ENCODE measurements around the gene COL23A1.

Gene COL23A1

DNA sequence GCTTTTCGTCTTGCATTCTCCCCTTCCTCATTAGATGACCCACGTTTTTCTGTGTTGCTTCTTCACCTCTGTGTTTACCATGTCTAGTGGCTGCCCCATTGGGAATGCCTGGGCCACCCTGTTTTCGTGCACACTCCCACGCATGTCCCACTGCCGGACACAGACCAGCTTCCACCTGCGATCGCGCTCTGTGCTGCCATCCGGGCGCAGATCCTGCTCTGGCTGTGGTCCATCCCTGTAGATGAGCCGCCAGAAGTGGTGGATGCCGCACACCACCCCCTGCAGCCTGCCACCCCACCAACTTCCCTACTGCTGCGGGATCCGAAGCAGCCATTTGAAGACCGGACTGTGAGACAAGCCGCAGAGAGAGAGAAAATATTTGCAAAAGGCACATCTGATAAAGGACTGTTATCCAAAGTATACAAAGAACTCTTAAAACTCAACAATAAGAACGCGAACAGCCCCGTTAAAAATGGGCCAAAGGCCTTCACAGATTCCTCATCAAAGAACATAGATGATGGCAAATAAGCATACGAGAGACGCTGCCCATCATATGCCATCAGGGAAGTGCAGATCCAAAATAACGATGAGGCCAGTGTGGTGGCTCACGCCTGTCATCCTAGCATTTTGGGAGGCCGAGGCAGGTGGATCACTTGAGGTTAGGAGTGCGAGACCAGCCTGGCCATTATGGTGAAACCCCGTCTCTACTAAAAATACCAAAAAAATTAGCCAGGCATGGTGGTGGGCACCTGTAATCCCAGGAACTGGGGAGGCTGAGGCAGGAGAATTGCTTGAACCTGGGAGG, 163.7 kb downstream of the COL23A1 start:
- H3K9ac ChIP-seq (ENCODE audit: low read length), result no peak overlapping the region
- H2AFZ ChIP-seq (ENCODE audit: low read length), result no peak overlapping the region
- H3K36me3 ChIP-seq (replicated peaks; ENCODE audit: insufficient read depth, low read length), result no peaks in the 10 kb centered on the region
- DNase-seq, result no peak
- H3F3A ChIP-seq (ENCODE audit: insufficient read depth, low read length), result no peaks in the 10 kb centered on the region
- H3K4me3 ChIP-seq (ENCODE audit: low read length), result no peak overlapping the region
- no peaks in the 10 kb centered on the region for H3K4me1 ChIP-seq (ENCODE audit: low read length)
- H3K4me2 ChIP-seq (ENCODE audit: low read depth, low read length), result no peak overlapping the region
- H3K27ac ChIP-seq (ENCODE audit: low read length), result no peak overlapping the region
- no peak for TF ChIP-seq CTCF (IDR thresholded peaks at IDR 0.05; ENCODE audit: low read length)
- no peak for TF ChIP-seq EZH2phosphoT487 (IDR thresholded peaks at IDR 0.05; ENCODE audit: low read length)
- TF ChIP-seq EZH2 (optimal IDR thresholded peaks at IDR 0.05; ENCODE audit: low read depth, low read length), result no peak
- no peaks in the 10 kb centered on the region for H4K20me1 ChIP-seq (ENCODE audit: insufficient read depth, low read length)
- no peaks in the 10 kb centered on the region for H3K9me3 ChIP-seq (replicated peaks; ENCODE audit: insufficient read depth, low read length)
- peaks cover 51% of the 10 kb centered on the region for H3K27me3 ChIP-seq (replicated peaks; ENCODE audit: insufficient read depth, low read length)
- no peaks in the 10 kb centered on the region for H3K79me2 ChIP-seq (ENCODE audit: low read length)
- no peaks in the 10 kb centered on the region for H3K9me2 ChIP-seq (replicated peaks; ENCODE audit: insufficient read depth, low read length)

DNA sequence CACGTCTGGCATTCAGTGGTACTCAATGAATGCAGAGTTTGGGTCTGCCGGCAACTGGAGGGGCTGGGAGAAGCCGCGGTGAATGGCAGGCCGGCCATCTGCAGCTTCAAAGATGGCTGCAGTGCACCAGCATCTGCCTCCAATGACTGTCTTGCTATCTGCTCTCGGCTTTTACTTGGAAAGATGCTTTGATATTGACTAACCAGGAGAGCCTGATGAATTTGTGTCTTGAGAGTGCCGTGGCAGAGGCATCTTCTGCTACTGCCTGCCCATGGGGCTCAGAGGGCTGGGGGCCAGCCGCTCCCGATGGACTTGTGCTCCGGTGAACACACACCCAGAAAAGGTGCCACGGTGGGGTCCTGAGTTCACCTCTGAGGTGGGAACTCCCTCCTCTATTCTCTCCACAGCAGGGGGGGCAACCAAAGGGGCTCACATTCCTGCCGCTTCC, 164.5 kb downstream of the COL23A1 start:
- H3K9ac ChIP-seq (ENCODE audit: low read length), result no peak overlapping the region
- no peak for DNase-seq
- no peak overlapping the region for H3K4me3 ChIP-seq (ENCODE audit: low read length)
- H3K36me3 ChIP-seq (replicated peaks; ENCODE audit: insufficient read depth, low read length), result no peaks in the 10 kb centered on the region
- TF ChIP-seq EZH2phosphoT487 (IDR thresholded peaks at IDR 0.05; ENCODE audit: low read length) (no peak), EZH2 (optimal IDR thresholded peaks at IDR 0.05; ENCODE audit: low read depth, low read length) (no peak), CTCF (IDR thresholded peaks at IDR 0.05; ENCODE audit: low read length) (no peak)
- H3K79me2 ChIP-seq (ENCODE audit: low read length), result no peaks in the 10 kb centered on the region
- no peak overlapping the region for H3K27ac ChIP-seq (ENCODE audit: low read length)
- H2AFZ ChIP-seq (ENCODE audit: low read length), result no peak overlapping the region
- no peaks in the 10 kb centered on the region for H3F3A ChIP-seq (ENCODE audit: insufficient read depth, low read length)
- H3K4me1 ChIP-seq (ENCODE audit: low read length), result no peaks in the 10 kb centered on the region
- H3K27me3 ChIP-seq (replicated peaks; ENCODE audit: insufficient read depth, low read length), result peaks cover 51% of the 10 kb centered on the region
- H3K4me2 ChIP-seq (ENCODE audit: low read depth, low read length), result no peak overlapping the region
- H3K9me2 ChIP-seq (replicated peaks; ENCODE audit: insufficient read depth, low read length), result no peaks in the 10 kb centered on the region
- H3K9me3 ChIP-seq (replicated peaks; ENCODE audit: insufficient read depth, low read length), result no peaks in the 10 kb centered on the region
- H4K20me1 ChIP-seq (ENCODE audit: insufficient read depth, low read length), result no peaks in the 10 kb centered on the region

GRCh38 chr5:178424810-178425177, 165.4 kb downstream of the COL23A1 start:
- H3K79me2 ChIP-seq (ENCODE audit: low read length), result no peaks in the 10 kb centered on the region
- no peaks in the 10 kb centered on the region for H3K36me3 ChIP-seq (replicated peaks; ENCODE audit: insufficient read depth, low read length)
- no peak for DNase-seq
- no peak overlapping the region for H3K4me3 ChIP-seq (ENCODE audit: low read length)
- no peak overlapping the region for H3K4me2 ChIP-seq (ENCODE audit: low read depth, low read length)
- H2AFZ ChIP-seq (ENCODE audit: low read length), result no peak overlapping the region
- H3K9ac ChIP-seq (ENCODE audit: low read length), result no peak overlapping the region
- peaks cover 50% of the 10 kb centered on the region for H3K27me3 ChIP-seq (replicated peaks; ENCODE audit: insufficient read depth, low read length)
- no peaks in the 10 kb centered on the region for H3K4me1 ChIP-seq (ENCODE audit: low read length)
- TF ChIP-seq EZH2phosphoT487 (IDR thresholded peaks at IDR 0.05; ENCODE audit: low read length) (no peak), CTCF (IDR thresholded peaks at IDR 0.05; ENCODE audit: low read length) (no peak), EZH2 (optimal IDR thresholded peaks at IDR 0.05; ENCODE audit: low read depth, low read length) (no peak)
- no peaks in the 10 kb centered on the region for H4K20me1 ChIP-seq (ENCODE audit: insufficient read depth, low read length)
- H3K9me2 ChIP-seq (replicated peaks; ENCODE audit: insufficient read depth, low read length), result no peaks in the 10 kb centered on the region
- no peaks in the 10 kb centered on the region for H3F3A ChIP-seq (ENCODE audit: insufficient read depth, low read length)
- H3K9me3 ChIP-seq (replicated peaks; ENCODE audit: insufficient read depth, low read length), result no peaks in the 10 kb centered on the region
- no peak overlapping the region for H3K27ac ChIP-seq (ENCODE audit: low read length)

Data from MM.1S (cell line).